Measurements from ENCODE around the gene SELPLG. TPM values are rescaled to one million over a fixed set of nuclear protein-coding genes. Genes with fewer than 3 reads are reported as not detected.

The SELPLG gene
- total RNA-seq, 1 donor from 2014 or later, result not detected

DNA sequence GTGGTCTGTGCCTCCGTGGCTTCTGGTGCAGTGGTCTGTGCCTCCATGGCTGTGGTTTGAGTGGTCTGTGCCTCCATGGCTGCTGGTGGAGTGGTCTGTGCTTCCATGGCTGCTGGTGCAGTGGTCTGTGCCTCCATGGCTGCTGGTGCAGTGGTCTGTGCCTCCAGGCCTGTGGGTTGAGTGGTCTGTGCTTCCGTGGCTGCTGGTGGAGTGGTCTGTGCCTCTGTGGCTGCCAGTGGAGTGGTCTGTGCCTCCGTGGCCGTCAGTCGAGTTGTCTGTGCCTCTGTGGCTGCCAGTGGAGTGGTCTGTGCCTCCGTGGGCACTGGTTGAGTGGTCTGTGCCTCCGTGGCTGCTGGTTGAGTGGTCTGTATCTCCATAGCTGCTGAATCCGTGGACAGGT is 10.1 kb downstream of the SELPLG start:
- H3K27me3 Mint-ChIP-seq, result peaks cover 11% of the 10 kb centered on the region
- no peak for DNase-seq (ENCODE audit: low spot score, unreplicated experiment)
- H3K4me3 Mint-ChIP-seq (ENCODE audit: low read depth), result no peak overlapping the region
- TF ChIP-seq, protein P1, sequence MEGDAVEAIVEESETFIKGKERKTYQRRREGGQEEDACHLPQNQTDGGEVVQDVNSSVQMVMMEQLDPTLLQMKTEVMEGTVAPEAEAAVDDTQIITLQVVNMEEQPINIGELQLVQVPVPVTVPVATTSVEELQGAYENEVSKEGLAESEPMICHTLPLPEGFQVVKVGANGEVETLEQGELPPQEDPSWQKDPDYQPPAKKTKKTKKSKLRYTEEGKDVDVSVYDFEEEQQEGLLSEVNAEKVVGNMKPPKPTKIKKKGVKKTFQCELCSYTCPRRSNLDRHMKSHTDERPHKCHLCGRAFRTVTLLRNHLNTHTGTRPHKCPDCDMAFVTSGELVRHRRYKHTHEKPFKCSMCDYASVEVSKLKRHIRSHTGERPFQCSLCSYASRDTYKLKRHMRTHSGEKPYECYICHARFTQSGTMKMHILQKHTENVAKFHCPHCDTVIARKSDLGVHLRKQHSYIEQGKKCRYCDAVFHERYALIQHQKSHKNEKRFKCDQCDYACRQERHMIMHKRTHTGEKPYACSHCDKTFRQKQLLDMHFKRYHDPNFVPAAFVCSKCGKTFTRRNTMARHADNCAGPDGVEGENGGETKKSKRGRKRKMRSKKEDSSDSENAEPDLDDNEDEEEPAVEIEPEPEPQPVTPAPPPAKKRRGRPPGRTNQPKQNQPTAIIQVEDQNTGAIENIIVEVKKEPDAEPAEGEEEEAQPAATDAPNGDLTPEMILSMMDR (IDR thresholded peaks at IDR 0.05; ENCODE audit: unreplicated experiment), result no peak
- H3K36me3 Mint-ChIP-seq (ENCODE audit: insufficient read depth), result no peaks in the 10 kb centered on the region
- H3K9me3 Mint-ChIP-seq (ENCODE audit: low read depth), result no peaks in the 10 kb centered on the region
- no peak overlapping the region for H3K27ac Mint-ChIP-seq
- H3K4me1 Mint-ChIP-seq (ENCODE audit: low read depth), result peaks cover 1% of the 10 kb centered on the region

DNA sequence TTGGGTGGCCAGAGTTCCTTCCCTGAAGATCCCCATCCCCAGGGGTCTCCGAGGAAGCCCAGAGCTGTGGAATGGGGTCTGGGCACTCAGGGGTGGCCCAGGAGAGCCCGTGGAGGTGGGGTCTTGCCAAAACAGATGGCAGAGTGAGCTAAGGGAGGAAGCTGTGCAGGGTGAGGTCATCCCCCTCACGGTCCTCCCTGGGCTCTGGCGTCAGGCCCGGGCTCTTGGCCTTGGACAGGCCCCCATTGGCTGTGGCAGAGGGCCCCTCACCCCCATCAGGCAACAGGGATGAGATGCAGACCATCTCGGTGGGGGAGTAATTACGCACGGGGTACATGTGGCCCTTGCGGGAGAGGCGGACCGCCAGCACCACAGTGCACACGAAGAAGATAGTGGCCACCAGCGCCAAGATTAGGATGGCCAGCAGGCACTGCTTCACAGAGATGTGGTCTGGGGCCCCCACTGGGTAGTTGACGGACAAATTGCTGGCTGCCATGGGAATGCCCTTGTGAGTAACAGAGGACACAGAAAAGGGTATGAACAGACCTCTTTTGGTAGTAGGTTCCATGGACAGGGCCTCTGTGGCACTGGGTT is 10.7 kb downstream of the SELPLG start:
- Mint-ChIP-seq H3K9me3 (ENCODE audit: low read depth) (no peaks in the 10 kb centered on the region), H3K4me3 (ENCODE audit: low read depth) (no peak overlapping the region), H3K27me3 (peaks cover 12% of the 10 kb centered on the region), H3K27ac (no peak overlapping the region), H3K4me1 (ENCODE audit: low read depth) (peaks cover 1% of the 10 kb centered on the region), H3K36me3 (ENCODE audit: insufficient read depth) (no peaks in the 10 kb centered on the region)
- DNase-seq (ENCODE audit: low spot score, unreplicated experiment), result no peak
- TF ChIP-seq, protein P1 (IDR thresholded peaks at IDR 0.05; ENCODE audit: unreplicated experiment), result no peak

- TF ChIP-seq, protein P1 (IDR thresholded peaks at IDR 0.05; ENCODE audit: unreplicated experiment), result no peak
- peaks cover 1% of the 10 kb centered on the region for H3K4me1 Mint-ChIP-seq (ENCODE audit: low read depth)
- no peaks in the 10 kb centered on the region for H3K36me3 Mint-ChIP-seq (ENCODE audit: insufficient read depth)
- no peaks in the 10 kb centered on the region for H3K9me3 Mint-ChIP-seq (ENCODE audit: low read depth)
- peaks cover 12% of the 10 kb centered on the region for H3K27me3 Mint-ChIP-seq
- H3K4me3 Mint-ChIP-seq (ENCODE audit: low read depth), result no peak overlapping the region
- no peak overlapping the region for H3K27ac Mint-ChIP-seq
- no peak for DNase-seq (ENCODE audit: low spot score, unreplicated experiment)
Observed at GRCh38 chr12:108622421-108622820, 11.3 kb downstream of the SELPLG start.

DNA sequence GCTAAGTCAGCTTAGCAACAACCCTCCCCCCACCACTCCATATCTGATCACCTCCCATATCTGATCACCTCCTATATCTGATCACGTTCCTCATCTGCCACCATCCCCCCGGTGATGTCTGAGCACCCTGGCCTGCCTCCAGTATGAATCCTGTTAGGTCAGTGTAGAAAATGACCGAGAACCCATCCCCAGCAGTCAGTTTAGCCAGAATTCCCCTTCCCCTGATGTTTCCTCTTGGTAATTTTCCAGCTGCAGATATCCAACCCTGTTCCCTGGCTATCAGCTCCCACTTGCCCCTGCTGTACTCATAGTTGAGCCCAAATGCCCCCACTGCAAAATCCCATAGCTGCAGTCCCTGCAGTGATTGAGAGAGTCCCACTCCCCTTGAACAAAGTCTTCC is 12.5 kb downstream of the SELPLG start:
- H3K27me3 Mint-ChIP-seq, result peaks cover 12% of the 10 kb centered on the region
- DNase-seq (ENCODE audit: low spot score, unreplicated experiment), result no peak
- peaks cover 4% of the 10 kb centered on the region for H3K9me3 Mint-ChIP-seq (ENCODE audit: low read depth)
- TF ChIP-seq, protein P1 (IDR thresholded peaks at IDR 0.05; ENCODE audit: unreplicated experiment), result no peak
- H3K4me1 Mint-ChIP-seq (ENCODE audit: low read depth), result peaks cover 1% of the 10 kb centered on the region
- no peaks in the 10 kb centered on the region for H3K36me3 Mint-ChIP-seq (ENCODE audit: insufficient read depth)
- no peak overlapping the region for H3K4me3 Mint-ChIP-seq (ENCODE audit: low read depth)
- no peak overlapping the region for H3K27ac Mint-ChIP-seq

DNA sequence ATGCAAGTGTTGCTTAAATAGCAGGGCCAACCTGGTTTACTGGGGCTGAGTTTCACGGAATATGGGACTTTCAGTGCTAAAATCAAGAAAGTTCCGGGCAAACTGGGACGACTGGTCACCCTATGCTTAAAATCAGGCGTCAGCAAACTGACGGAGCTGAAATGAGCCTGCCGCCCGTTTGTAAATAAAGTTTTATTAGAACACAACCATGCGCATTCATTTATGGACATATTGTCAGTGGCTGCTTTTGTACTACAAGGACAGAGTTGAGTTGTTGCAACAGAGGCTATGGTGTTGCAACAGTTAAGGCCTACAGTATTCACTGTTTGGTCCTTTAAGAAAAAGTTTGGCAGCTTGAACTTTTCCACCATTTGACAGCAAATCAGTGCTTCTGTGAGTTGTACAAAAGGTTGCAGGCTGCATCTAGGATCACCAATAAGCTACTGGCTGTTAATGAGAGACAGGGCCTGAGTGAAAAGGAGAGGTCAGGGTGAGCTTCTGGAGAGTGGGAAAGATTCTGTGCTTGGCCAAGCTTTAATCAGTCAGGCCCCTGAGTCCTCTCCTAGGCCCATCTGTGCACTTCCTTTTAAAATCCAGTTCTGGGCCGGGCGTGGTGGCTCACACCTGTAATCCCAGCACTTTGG is 13.3 kb downstream of the SELPLG start:
- TF ChIP-seq, protein P1 (IDR thresholded peaks at IDR 0.05; ENCODE audit: unreplicated experiment), result no peak
- DNase-seq (ENCODE audit: low spot score, unreplicated experiment), result no peak
- H3K27me3 Mint-ChIP-seq, result peaks cover 12% of the 10 kb centered on the region
- H3K27ac Mint-ChIP-seq, result no peak overlapping the region
- no peak overlapping the region for H3K4me3 Mint-ChIP-seq (ENCODE audit: low read depth)
- peaks cover 5% of the 10 kb centered on the region for H3K9me3 Mint-ChIP-seq (ENCODE audit: low read depth)
- H3K4me1 Mint-ChIP-seq (ENCODE audit: low read depth), result peaks cover 1% of the 10 kb centered on the region
- no peaks in the 10 kb centered on the region for H3K36me3 Mint-ChIP-seq (ENCODE audit: insufficient read depth)
